PC-3 (cell line): ENCODE results near the gene GFAP.

Experiments
- EZH2 ChIP-seq: fragments of 300-600 bp; sonication (generic); IDR thresholded peaks from one replicate; pipeline ENCODE4 v1.6.1; 2017; ENCODE audit warnings: antibody characterized with exemption, mild to moderate bottlenecking, low read length; ENCODE audit not compliant: unreplicated experiment
- EZH2phosphoT487 ChIP-seq: fragments of 300-600 bp; sonication (generic); IDR thresholded peaks from 2 replicates; pipeline ENCODE4 v1.6.1; 2018; ENCODE audit warnings: mild to moderate bottlenecking, antibody characterized with exemption, low read length, borderline replicate concordance
- TF ChIP-seq, protein P1 (sequence below): fragments of 300-600 bp; sonication (generic); conservative IDR thresholded peaks from 2 replicates; pipeline ENCODE4 v1.5.1; 2017; ENCODE audit warnings: antibody characterized with exemption, low read depth, mild to moderate bottlenecking, low read length

DNA sequence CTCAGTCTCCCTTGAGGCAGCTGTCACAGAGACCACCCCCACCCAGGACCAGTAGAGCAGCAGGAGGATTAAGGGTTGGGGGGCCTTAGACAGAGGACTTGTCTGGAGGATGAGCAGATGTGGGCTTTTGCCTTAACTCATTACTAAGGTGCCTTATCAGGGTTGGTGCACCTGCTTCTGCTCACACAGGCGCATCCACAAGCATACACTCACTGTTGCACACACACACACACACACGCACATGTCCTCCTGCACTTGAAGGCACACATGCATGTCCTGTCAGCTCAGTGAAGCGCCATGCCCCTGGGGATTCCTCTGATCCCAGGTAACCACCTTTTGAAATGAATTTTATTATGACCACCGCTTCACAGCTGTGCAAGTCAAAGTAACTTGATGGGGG is 1.2 kb downstream of the GFAP start:
- TF ChIP-seq, protein P1, sequence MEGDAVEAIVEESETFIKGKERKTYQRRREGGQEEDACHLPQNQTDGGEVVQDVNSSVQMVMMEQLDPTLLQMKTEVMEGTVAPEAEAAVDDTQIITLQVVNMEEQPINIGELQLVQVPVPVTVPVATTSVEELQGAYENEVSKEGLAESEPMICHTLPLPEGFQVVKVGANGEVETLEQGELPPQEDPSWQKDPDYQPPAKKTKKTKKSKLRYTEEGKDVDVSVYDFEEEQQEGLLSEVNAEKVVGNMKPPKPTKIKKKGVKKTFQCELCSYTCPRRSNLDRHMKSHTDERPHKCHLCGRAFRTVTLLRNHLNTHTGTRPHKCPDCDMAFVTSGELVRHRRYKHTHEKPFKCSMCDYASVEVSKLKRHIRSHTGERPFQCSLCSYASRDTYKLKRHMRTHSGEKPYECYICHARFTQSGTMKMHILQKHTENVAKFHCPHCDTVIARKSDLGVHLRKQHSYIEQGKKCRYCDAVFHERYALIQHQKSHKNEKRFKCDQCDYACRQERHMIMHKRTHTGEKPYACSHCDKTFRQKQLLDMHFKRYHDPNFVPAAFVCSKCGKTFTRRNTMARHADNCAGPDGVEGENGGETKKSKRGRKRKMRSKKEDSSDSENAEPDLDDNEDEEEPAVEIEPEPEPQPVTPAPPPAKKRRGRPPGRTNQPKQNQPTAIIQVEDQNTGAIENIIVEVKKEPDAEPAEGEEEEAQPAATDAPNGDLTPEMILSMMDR: no peak
- no peak for TF ChIP-seq EZH2phosphoT487
- no peak for TF ChIP-seq EZH2
